ENCODE results near the gene KDM4C. TPM values are rescaled to one million over a fixed set of nuclear protein-coding genes. Genes with fewer than 3 reads are reported as not detected.

Gene KDM4C
- total RNA-seq, 1 experiment from 2014 or later: 16.8 TPM

DNA sequence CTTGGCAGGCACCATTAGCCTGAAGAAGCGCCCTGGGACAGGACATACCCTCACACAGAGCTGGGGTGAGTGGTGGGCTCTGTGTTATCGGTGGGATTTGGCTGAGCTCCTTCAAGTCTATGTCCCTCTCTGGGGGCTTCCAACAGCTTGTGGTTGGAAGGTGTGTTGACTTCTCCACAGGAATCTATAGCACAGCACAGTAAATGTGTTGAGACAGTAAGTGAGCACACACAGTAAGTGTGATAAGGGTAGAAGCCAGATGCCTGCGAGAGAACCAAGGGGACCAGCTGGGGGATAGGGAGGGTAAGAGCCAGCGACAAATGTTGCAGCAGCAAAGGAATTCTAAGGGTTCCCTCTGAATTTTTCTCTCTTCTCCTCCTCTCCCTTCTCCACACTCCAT lies 448.0 kb downstream of the KDM4C start:
- no peaks in the 10 kb centered on the region for H3K9me3 ChIP-seq (ENCODE audit: control insufficient read depth in 1 of 2, insufficient read depth in 1 of 2, low read depth in 1 of 2, low read length in 2 of 2)
- ATAC-seq: no peak
- intact Hi-C loops (cut with micrococcal nuclease): no loop called here

DNA sequence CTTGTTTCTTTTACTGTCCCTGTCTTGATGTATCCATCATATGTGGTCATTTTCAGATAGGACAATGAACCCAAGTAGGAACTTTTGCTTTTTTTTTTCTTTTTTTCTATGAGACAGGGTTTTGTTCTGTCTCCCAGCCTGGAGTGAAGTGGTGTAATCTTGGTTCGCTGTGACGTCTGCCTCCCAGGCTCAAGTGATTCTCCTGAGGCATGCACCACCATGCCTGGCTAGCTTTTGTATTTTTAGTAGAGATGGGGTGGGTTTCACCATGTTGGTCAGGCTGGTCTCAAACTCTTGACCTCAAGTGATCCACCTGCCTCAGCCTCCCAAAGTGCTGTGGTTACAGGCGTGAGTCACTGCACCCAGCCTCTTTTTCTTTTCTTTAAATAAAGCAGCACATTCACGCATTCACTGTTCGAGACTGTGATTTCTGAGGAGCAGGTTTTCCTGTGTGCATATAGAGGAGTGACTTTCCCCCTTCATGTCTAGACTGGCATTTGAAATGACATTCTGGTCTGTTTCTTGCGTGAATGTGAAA lies 448.5 kb downstream of the KDM4C start:
- CTCF ChIA-PET: no interaction called here
- no peak overlapping the region for H3K27ac ChIP-seq (ENCODE audit: low read depth, low read length)
- RAD21 ChIA-PET (ENCODE audit: low non-redundant PET in 1 of 2, low total read pairs in 2 of 2, uncharacterized antibody in 2 of 2, unreplicated experiment in 2 of 2): no interaction called here
- TF ChIP-seq POLR2A (IDR thresholded peaks at IDR 0.05; ENCODE audit: borderline replicate concordance, extremely low read depth, insufficient read depth, insufficient read length): no peak
- TF ChIP-seq TCF7L2 (IDR thresholded peaks at IDR 0.05; ENCODE audit: borderline replicate concordance, extremely low read depth, insufficient read depth, insufficient read length): no peak
- TF ChIP-seq YY1 (IDR thresholded peaks at IDR 0.05; ENCODE audit: extremely low read depth, insufficient replicate concordance, low read depth, low read length): no peak
- TF ChIP-seq EZH2 (IDR thresholded peaks at IDR 0.05): no peak
- TF ChIP-seq EGR1 (IDR thresholded peaks at IDR 0.05; ENCODE audit: low read depth): no peak
- no peak for TF ChIP-seq POLR2AphosphoS5 (IDR thresholded peaks at IDR 0.05; ENCODE audit: low read depth, low read length)
- no peak for TF ChIP-seq SP1 (IDR thresholded peaks at IDR 0.05; ENCODE audit: low read depth)
- no peak for TF ChIP-seq SRF (IDR thresholded peaks at IDR 0.05; ENCODE audit: low read depth)
- TF ChIP-seq FOSL1 (IDR thresholded peaks at IDR 0.05; ENCODE audit: low read depth): no peak
- TF ChIP-seq EZH2phosphoT487 (IDR thresholded peaks at IDR 0.05; ENCODE audit: borderline replicate concordance): no peak
- TF ChIP-seq, protein P1, sequence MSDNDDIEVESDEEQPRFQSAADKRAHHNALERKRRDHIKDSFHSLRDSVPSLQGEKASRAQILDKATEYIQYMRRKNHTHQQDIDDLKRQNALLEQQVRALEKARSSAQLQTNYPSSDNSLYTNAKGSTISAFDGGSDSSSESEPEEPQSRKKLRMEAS (IDR thresholded peaks at IDR 0.05): no peak
- TF ChIP-seq, protein P2, sequence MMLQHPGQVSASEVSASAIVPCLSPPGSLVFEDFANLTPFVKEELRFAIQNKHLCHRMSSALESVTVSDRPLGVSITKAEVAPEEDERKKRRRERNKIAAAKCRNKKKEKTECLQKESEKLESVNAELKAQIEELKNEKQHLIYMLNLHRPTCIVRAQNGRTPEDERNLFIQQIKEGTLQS (IDR thresholded peaks at IDR 0.05): no peak
- TF ChIP-seq, protein P3, sequence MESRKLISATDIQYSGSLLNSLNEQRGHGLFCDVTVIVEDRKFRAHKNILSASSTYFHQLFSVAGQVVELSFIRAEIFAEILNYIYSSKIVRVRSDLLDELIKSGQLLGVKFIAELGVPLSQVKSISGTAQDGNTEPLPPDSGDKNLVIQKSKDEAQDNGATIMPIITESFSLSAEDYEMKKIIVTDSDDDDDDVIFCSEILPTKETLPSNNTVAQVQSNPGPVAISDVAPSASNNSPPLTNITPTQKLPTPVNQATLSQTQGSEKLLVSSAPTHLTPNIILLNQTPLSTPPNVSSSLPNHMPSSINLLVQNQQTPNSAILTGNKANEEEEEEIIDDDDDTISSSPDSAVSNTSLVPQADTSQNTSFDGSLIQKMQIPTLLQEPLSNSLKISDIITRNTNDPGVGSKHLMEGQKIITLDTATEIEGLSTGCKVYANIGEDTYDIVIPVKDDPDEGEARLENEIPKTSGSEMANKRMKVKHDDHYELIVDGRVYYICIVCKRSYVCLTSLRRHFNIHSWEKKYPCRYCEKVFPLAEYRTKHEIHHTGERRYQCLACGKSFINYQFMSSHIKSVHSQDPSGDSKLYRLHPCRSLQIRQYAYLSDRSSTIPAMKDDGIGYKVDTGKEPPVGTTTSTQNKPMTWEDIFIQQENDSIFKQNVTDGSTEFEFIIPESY (IDR thresholded peaks at IDR 0.05; ENCODE audit: extremely low read depth, insufficient replicate concordance, low read length): no peak
- no peak for TF ChIP-seq SIN3A (IDR thresholded peaks at IDR 0.05; ENCODE audit: low read depth)

More for the DNA sequence above, 448.0 kb downstream of the KDM4C start:
- H3K79me2 ChIP-seq (ENCODE audit: insufficient read depth, low read length): no peaks in the 10 kb centered on the region
- no peak for TF ChIP-seq EZH2 (IDR thresholded peaks at IDR 0.05)
- TF ChIP-seq ZFX (IDR thresholded peaks at IDR 0.05): no peak
- no peak for TF ChIP-seq POLR2A (IDR thresholded peaks at IDR 0.05; ENCODE audit: borderline replicate concordance, extremely low read depth, insufficient read depth, insufficient read length)
- TF ChIP-seq CEBPB (IDR thresholded peaks at IDR 0.05; ENCODE audit: low read depth): no peak
- TF ChIP-seq EZH2phosphoT487 (IDR thresholded peaks at IDR 0.05; ENCODE audit: borderline replicate concordance): no peak
- no peak for TF ChIP-seq JUND (IDR thresholded peaks at IDR 0.05)
- TF ChIP-seq, protein P2 (IDR thresholded peaks at IDR 0.05): no peak
- TF ChIP-seq EGR1 (IDR thresholded peaks at IDR 0.05; ENCODE audit: low read depth): no peak
- TF ChIP-seq POLR2AphosphoS5 (IDR thresholded peaks at IDR 0.05; ENCODE audit: low read depth, low read length): no peak
- TF ChIP-seq SRF (IDR thresholded peaks at IDR 0.05; ENCODE audit: low read depth): no peak
- no peak for TF ChIP-seq ZNF274 (IDR thresholded peaks at IDR 0.05; ENCODE audit: low read depth, low read length)
- TF ChIP-seq RAD21 (IDR thresholded peaks at IDR 0.05; ENCODE audit: low read depth): no peak
- no peak for TF ChIP-seq FOSL1 (IDR thresholded peaks at IDR 0.05; ENCODE audit: low read depth)
- no peak for TF ChIP-seq CBX3 (IDR thresholded peaks at IDR 0.05; ENCODE audit: low read depth)
- no peak for TF ChIP-seq YY1 (IDR thresholded peaks at IDR 0.05; ENCODE audit: extremely low read depth, insufficient replicate concordance, low read depth, low read length)
- RAD21 ChIA-PET (ENCODE audit: low non-redundant PET in 1 of 2, low total read pairs in 2 of 2, uncharacterized antibody in 2 of 2, unreplicated experiment in 2 of 2): no interaction called here
- no peak overlapping the region for H3K4me2 ChIP-seq (ENCODE audit: low read length)
- peaks cover 19% of the 10 kb centered on the region for H3K27me3 ChIP-seq (ENCODE audit: insufficient read depth, low read length)
- no peak overlapping the region for H2AFZ ChIP-seq (ENCODE audit: low read depth, low read length, poor library complexity, severe bottlenecking)
- no peak overlapping the region for H3K4me3 ChIP-seq (replicated peaks in 1 of 2; ENCODE audit: low read depth in 1 of 2, low read length in 2 of 2)
- no peaks in the 10 kb centered on the region for H4K20me1 ChIP-seq (ENCODE audit: insufficient read depth)
- CTCF ChIA-PET: no interaction called here
- no peak overlapping the region for H3K27ac ChIP-seq (ENCODE audit: low read depth, low read length)
- POLR2A ChIA-PET: no interaction called here
- H3K36me3 ChIP-seq (ENCODE audit: control insufficient read depth in 1 of 2, insufficient read depth in 2 of 2, low read length in 2 of 2): no peaks in the 10 kb centered on the region
- H3K9me2 ChIP-seq (ENCODE audit: insufficient read depth): no peaks in the 10 kb centered on the region
- no peak overlapping the region for H3K9ac ChIP-seq (ENCODE audit: low read length)
- DNase-seq (ENCODE audit: low read depth, low spot score): no peak
- no TSS peak for BruUV-seq (replicated peaks)
- no peaks in the 10 kb centered on the region for H3K4me1 ChIP-seq (ENCODE audit: control insufficient read depth in 1 of 2, insufficient read depth in 2 of 2, low read length in 2 of 2)

More for the DNA sequence above, 448.5 kb downstream of the KDM4C start:
- H3K27me3 ChIP-seq (ENCODE audit: insufficient read depth, low read length): peaks cover 19% of the 10 kb centered on the region
- no peaks in the 10 kb centered on the region for H3K4me1 ChIP-seq (ENCODE audit: control insufficient read depth in 1 of 2, insufficient read depth in 2 of 2, low read length in 2 of 2)
- ATAC-seq: no peak
- H3K79me2 ChIP-seq (ENCODE audit: insufficient read depth, low read length): no peaks in the 10 kb centered on the region
- no peak overlapping the region for H3K9ac ChIP-seq (ENCODE audit: low read length)
- no peak overlapping the region for H2AFZ ChIP-seq (ENCODE audit: low read depth, low read length, poor library complexity, severe bottlenecking)
- POLR2A ChIA-PET: no interaction called here
- H3K36me3 ChIP-seq (ENCODE audit: control insufficient read depth in 1 of 2, insufficient read depth in 2 of 2, low read length in 2 of 2): no peaks in the 10 kb centered on the region
- no TSS peak for BruUV-seq (replicated peaks)
- H3K9me2 ChIP-seq (ENCODE audit: insufficient read depth): no peaks in the 10 kb centered on the region
- intact Hi-C loops (cut with micrococcal nuclease): no loop called here
- H3K4me3 ChIP-seq (replicated peaks in 1 of 2; ENCODE audit: low read depth in 1 of 2, low read length in 2 of 2): no peak overlapping the region
- no peak overlapping the region for H3K4me2 ChIP-seq (ENCODE audit: low read length)
- H4K20me1 ChIP-seq (ENCODE audit: insufficient read depth): no peaks in the 10 kb centered on the region
- H3K9me3 ChIP-seq (ENCODE audit: control insufficient read depth in 1 of 2, insufficient read depth in 1 of 2, low read depth in 1 of 2, low read length in 2 of 2): no peaks in the 10 kb centered on the region
- DNase-seq (ENCODE audit: low read depth, low spot score): no peak
